Choroid plexus epithelial cell (primary cell): Measurements from ENCODE around the gene EYS.
A peak's percentile ranks its signal among the peaks of the same experiment; 100 is the strongest.

Experiments used
- DNase-seq: peaks from one replicate; pipeline ENCODE4 v3.0.0-alpha.2; 2010; ENCODE audit warnings: low read depth
- H3K4me3 ChIP-seq: 2 replicates; pipeline ENCODE4 v1.5.1; 2011; ENCODE audit warnings: low read depth, mild to moderate bottlenecking, control low read depth, low read length, moderate library complexity
- CTCF ChIP-seq: conservative IDR thresholded peaks from 2 replicates; pipeline ENCODE4 v1.5.1; 2011; ENCODE audit warnings: low read depth, mild to moderate bottlenecking, control low read depth, inconsistent platforms, low read length, moderate library complexity

EYS gene

GRCh38 chr6:64715624-64716023 is 991.4 kb downstream of the EYS start:
- H3K4me3 ChIP-seq = no peak overlapping the region
- TF ChIP-seq CTCF = no peak
- no peak for DNase-seq

GRCh38 chr6:64714073-64714472 is 993.0 kb downstream of the EYS start:
- DNase-seq = no peak
- no peak for TF ChIP-seq CTCF
- H3K4me3 ChIP-seq = no peak overlapping the region

DNA sequence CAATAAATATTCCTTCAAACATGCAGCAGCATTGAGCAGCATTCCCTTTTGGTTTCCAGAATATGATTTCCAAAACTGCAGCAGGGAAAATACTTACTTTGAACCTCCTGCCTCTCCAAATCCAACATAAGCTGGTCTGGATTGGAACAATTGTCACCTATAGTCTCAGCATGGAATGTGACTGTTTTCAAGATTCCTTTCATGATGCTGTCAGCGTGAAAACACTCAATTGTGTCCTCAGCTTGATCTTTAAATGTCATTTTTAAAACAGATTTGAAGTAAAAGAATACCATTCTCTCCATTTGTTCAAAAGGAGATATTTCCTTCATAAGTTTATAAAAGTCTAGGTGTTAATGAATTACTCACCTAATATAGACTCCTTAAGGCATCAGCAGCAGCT is 993.9 kb downstream of the EYS start:
- no peak for DNase-seq
- TF ChIP-seq CTCF = no peak
- H3K4me3 ChIP-seq = no peak overlapping the region

GRCh38 chr6:64712606-64713005 is 994.4 kb downstream of the EYS start:
- H3K4me3 ChIP-seq = no peak overlapping the region
- TF ChIP-seq CTCF = no peak
- DNase-seq = peak; percentile 70

GRCh38 chr6:64703922-64704321 is 1003.1 kb downstream of the EYS start:
- no peak for DNase-seq
- TF ChIP-seq CTCF = no peak
- no peak overlapping the region for H3K4me3 ChIP-seq

DNA sequence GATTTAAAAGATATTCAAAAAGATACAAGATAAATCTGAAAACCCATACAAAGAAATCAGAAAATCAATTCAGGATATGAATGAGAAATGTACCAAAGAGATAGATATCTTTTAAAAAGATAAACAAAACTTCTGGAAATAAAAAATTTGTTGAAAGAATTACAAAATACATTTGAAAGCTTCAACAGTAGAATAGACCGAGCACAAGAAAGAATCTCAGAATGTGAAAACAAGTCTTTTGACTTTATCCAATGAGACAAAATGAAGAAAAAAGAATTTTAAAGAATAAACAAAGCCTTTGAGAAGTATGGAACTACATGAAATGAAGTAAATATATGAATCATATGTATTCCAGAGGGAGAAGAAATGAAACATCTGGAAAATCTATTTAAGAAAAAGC is 1011.0 kb downstream of the EYS start:
- no peak for DNase-seq
- no peak overlapping the region for H3K4me3 ChIP-seq
- TF ChIP-seq CTCF = no peak

- DNase-seq = no peak
- no peak for TF ChIP-seq CTCF
- H3K4me3 ChIP-seq = no peak overlapping the region
Observed at GRCh38 chr6:64694356-64694755, 1012.7 kb downstream of the EYS start.
